ENCODE measurements around the gene SLC1A6. TPM values are rescaled to one million over a fixed set of nuclear protein-coding genes. Genes with fewer than 3 reads are reported as not detected.
"Not testable (repeated sequence)": the region's sequence is repeated elsewhere in the genome, so short reads cannot be mapped to it uniquely, and the experiment has no call there.

The SLC1A6 gene
- total RNA-seq, 6 experiments from 2014 or later: not detected

GRCh38 chr19:14952767-14953166 lies 26.9 kb downstream of the SLC1A6 start:
- TF ChIP-seq CTCF (IDR thresholded peaks at IDR 0.05) (no peak), POLR2A (IDR thresholded peaks at IDR 0.05) (no peak)
- Histone ChIP-seq H3K27me3 (no peaks in the 10 kb centered on the region), H3K4me3 (no peak overlapping the region), H3K4me1 (no peaks in the 10 kb centered on the region), H3K27ac (no peak overlapping the region), H3K9me3 (no peaks in the 10 kb centered on the region), H3K36me3 (no peaks in the 10 kb centered on the region)
- DNase-seq (no peak), ATAC-seq (no peak)
- 71% methylated on average over 10 of the region's 11 CpGs for WGBS (ENCODE audit: insufficient coverage, low coverage, low lambda C conversion rate, missing lambda C conversion rate)
- intact Hi-C loops (cut with DNase I): no loop called here

- WGBS (ENCODE audit: insufficient coverage, low coverage, low lambda C conversion rate, missing lambda C conversion rate): 100% methylated on average over 1 of the region's 1 CpG
- Histone ChIP-seq H3K27ac (no peak overlapping the region), H3K9me3 (no peaks in the 10 kb centered on the region), H3K27me3 (no peaks in the 10 kb centered on the region), H3K4me3 (no peak overlapping the region), H3K36me3 (no peaks in the 10 kb centered on the region), H3K4me1 (no peaks in the 10 kb centered on the region)
- intact Hi-C loops (cut with DNase I): no loop called here
- no peak for ATAC-seq
- DNase-seq: no peak
- TF ChIP-seq POLR2A (IDR thresholded peaks at IDR 0.05): no peak
- TF ChIP-seq CTCF (IDR thresholded peaks at IDR 0.05): no peak
These were observed 29.2 kb downstream of the SLC1A6 start for GRCh38 chr19:14950421-14950820.

- Histone ChIP-seq H3K4me1 (no peaks in the 10 kb centered on the region), H3K4me3 (no peak overlapping the region), H3K27ac (no peak overlapping the region), H3K27me3 (no peaks in the 10 kb centered on the region), H3K36me3 (no peaks in the 10 kb centered on the region), H3K9me3 (no peaks in the 10 kb centered on the region)
- WGBS (ENCODE audit: insufficient coverage, low coverage, low lambda C conversion rate, missing lambda C conversion rate): 32% methylated on average over 7 of the region's 8 CpGs
- DNase-seq: no peak
- intact Hi-C loops (cut with DNase I): no loop called here
- no peak for ATAC-seq
- TF ChIP-seq CTCF (IDR thresholded peaks at IDR 0.05): no peak
- no peak for TF ChIP-seq POLR2A (IDR thresholded peaks at IDR 0.05)
These were observed 29.8 kb downstream of the SLC1A6 start for GRCh38 chr19:14949876-14950275.

GRCh38 chr19:14949413-14949812 lies 30.3 kb downstream of the SLC1A6 start:
- H3K36me3 ChIP-seq; intact Hi-C loops (cut with DNase I); DNase-seq; H3K4me1 ChIP-seq; H3K9me3 ChIP-seq; ATAC-seq; H3K27me3 ChIP-seq; H3K27ac ChIP-seq; H3K4me3 ChIP-seq: not testable (repeated sequence)
- 60% methylated on average over 7 of the region's 10 CpGs for WGBS (ENCODE audit: insufficient coverage, low coverage, low lambda C conversion rate, missing lambda C conversion rate)

- 86% methylated on average over 1 of the region's 1 CpG for WGBS (ENCODE audit: insufficient coverage, low coverage, low lambda C conversion rate, missing lambda C conversion rate)
- intact Hi-C loops (cut with DNase I): no loop called here
- TF ChIP-seq POLR2A (IDR thresholded peaks at IDR 0.05): no peak
- no peaks in the 10 kb centered on the region for H3K27me3 ChIP-seq
- H3K9me3 ChIP-seq: no peaks in the 10 kb centered on the region
- H3K4me3 ChIP-seq: no peak overlapping the region
- H3K27ac ChIP-seq: no peak overlapping the region
- no peaks in the 10 kb centered on the region for H3K4me1 ChIP-seq
- DNase-seq (no peak), ATAC-seq (no peak)
- H3K36me3 ChIP-seq: no peaks in the 10 kb centered on the region
These were observed 35.2 kb downstream of the SLC1A6 start for GRCh38 chr19:14944456-14944855.

- H3K9me3 ChIP-seq: no peaks in the 10 kb centered on the region
- no peaks in the 10 kb centered on the region for H3K4me1 ChIP-seq
- H3K4me3 ChIP-seq: no peak overlapping the region
- intact Hi-C loops (cut with DNase I): no loop called here
- no peaks in the 10 kb centered on the region for H3K36me3 ChIP-seq
- DNase-seq (no peak), ATAC-seq (no peak)
- no peak overlapping the region for H3K27ac ChIP-seq
- H3K27me3 ChIP-seq: no peaks in the 10 kb centered on the region
- TF ChIP-seq CTCF (IDR thresholded peaks at IDR 0.05): no peak
- WGBS (ENCODE audit: insufficient coverage, low coverage, low lambda C conversion rate, missing lambda C conversion rate): 36% methylated on average over 4 of the region's 4 CpGs
These were observed 36.1 kb downstream of the SLC1A6 start for GRCh38 chr19:14943601-14944000.
